Urinary bladder (tissue), 4 donors: ENCODE results near the gene STEEP1. TPM values are rescaled to one million over a fixed set of nuclear protein-coding genes. Genes with fewer than 3 reads are reported as not detected.

Experiments used
- DNase-seq: peaks from one replicate; pipeline ENCODE4 v3.0.0-alpha.2; 2015; ENCODE audit errors: extremely low spot score
- H3K27ac ChIP-seq: one replicate; pipeline ENCODE4 v1.5.1; 2013; ENCODE audit warnings: low read depth, mild to moderate bottlenecking, moderate library complexity
- H3K36me3 ChIP-seq: one replicate; pipeline ENCODE4 v1.6.1; 2013; ENCODE audit warnings: mild to moderate bottlenecking, moderate library complexity; ENCODE audit not compliant: insufficient read depth
- H3K4me1 ChIP-seq: one replicate; pipeline ENCODE4 v1.6.1; 2013; ENCODE audit warnings: mild to moderate bottlenecking, moderate library complexity; ENCODE audit not compliant: insufficient read depth
- H3K4me3 ChIP-seq: one replicate; pipeline ENCODE4 v1.5.1; 2013; ENCODE audit warnings: low read depth, low read length
- WGBS: extraction: QIAGEN DNeasy Blood & Tissue Kit; methylation state at CpG from one replicate; pipeline ENCODE4 v1.1.7; 2013; 5-methylcytosine and 5-hydroxymethylcytosine counted together
- polyA plus RNA-seq: library from polyadenylated mRNA; stranded (reverse); fragments of 200-250 nt; gene quantifications from one replicate; pipeline ENCODE4 v1.2.3, GENCODE V29; 2013
- total RNA-seq: library from RNA; depleted of rRNA; stranded (reverse); fragments of >200 nt; gene quantifications from one replicate; pipeline ENCODE4 v1.2.3, GENCODE V29; 2014
- donor health status: healthy with polysubstance abuse.
- donor health status: healthy.

Gene STEEP1
- total and polyA plus RNA-seq, 2 donors: 23.0 to 35.1 TPM

DNA sequence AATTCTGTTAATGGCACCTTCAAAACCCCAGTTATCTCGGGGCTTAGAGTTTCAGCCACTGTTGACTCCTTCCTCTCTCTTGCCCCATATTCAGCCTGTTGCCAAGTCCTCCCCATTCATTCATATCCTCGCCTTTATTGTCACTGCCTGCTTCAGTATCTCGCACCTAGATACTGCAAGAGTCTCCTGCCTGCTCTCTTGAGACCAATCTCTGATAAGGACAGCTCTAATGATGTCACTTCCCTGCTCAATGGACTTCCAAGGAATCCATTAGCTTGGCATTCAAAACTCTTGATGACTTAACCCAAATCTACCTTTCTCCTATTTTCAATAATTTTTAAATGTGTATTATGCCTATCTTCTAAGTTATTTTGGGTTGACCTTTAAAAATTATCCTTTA is 8.0 kb upstream of the STEEP1 start:
- no peaks in the 10 kb centered on the region for H3K4me1 ChIP-seq

DNA sequence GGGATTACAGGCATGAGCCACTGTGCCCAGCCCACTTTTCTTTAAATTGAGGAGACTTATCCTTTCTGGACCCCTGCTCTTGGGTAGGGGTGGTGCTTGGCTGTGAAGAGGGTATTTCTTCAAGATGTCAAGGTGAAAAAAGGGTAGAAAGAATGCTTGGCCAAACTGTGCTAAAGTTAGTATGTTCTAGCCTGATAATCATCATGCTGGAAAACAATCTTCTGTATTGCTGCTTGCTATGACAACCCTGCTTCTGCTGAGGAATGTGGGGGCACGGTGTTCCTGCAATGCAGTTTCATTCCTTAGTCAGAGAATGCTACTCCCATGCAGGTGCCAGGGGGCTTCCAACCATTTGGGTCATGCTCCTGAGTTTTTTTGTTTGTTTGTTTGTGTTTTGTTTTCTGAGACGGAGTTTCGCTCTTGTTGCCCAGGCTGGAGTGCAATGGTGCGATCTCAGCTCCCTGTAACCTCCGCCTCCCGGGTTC is 5.2 kb upstream of the STEEP1 start:
- no peaks in the 10 kb centered on the region for H3K4me1 ChIP-seq
- no peak overlapping the region for H3K4me3 ChIP-seq
- H3K36me3 ChIP-seq: no peaks in the 10 kb centered on the region
- no peak overlapping the region for H3K27ac ChIP-seq
- 86% methylated on average over 6 of the region's 6 CpGs for WGBS
- DNase-seq: no peak

More for the DNA sequence above, 8.0 kb upstream of the STEEP1 start:
- WGBS: 59% methylated on average over 3 of the region's 3 CpGs
- Histone ChIP-seq H3K4me3 (no peak overlapping the region), H3K27ac (no peak overlapping the region), H3K36me3 (no peaks in the 10 kb centered on the region)
- DNase-seq: no peak

DNA sequence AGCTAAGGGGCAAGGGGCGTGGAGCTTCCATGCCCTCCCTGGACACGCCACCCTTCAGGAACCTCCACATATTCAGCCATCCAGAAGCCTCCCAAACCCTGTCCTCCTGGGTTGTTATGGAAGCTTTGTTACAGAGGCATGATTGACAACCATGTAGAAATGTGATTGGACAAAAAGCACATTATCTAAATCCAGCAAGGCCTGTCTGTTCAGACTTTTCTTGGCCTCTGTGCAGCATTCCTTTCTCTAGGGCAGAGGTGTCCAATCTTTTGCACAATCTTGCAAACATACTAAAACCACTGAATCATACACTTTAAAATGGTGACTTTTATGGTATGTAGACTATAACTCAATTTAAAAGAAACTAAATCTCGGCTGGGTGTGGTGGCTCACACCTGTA is 12.7 kb downstream of the STEEP1 start:
- Histone ChIP-seq H3K36me3 (no peaks in the 10 kb centered on the region), H3K4me1 (no peaks in the 10 kb centered on the region), H3K4me3 (no peak overlapping the region), H3K27ac (no peak overlapping the region)
- 90% methylated on average over 3 of the region's 3 CpGs for WGBS
- no peak for DNase-seq

DNA sequence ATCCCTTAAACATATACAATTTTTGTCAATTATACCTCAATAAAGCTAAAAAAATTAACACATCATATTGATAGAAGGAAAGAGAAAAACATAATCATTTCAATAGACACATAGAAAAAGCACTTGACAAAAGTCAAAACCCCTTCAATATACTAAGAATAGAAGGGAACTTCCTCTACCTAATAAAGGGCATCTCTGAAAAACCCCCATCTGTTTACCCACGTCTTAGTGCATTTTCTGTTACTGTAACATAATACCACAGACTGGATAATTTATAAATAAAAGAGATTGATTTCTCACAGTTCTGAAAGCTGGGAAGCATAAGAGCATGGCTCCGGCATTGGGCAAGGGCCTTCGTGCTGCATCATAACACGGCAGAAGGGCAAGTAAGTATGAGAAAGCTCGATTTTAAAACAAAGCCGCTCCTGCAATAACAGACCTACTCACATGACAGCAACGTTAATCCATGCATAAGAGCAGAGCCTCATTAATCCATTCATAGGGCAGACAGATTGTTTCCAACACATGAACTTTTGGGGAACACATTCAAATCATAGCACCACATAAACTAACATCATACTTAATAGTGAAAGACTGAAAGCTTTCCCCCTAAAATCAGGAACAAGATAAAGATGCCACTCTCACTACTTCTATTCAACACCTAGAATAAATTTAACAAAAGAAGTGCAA is 15.7 kb downstream of the STEEP1 start:
- no peak overlapping the region for H3K27ac ChIP-seq
- no peaks in the 10 kb centered on the region for H3K4me1 ChIP-seq
- no peak for DNase-seq
- 68% methylated on average over 7 of the region's 7 CpGs for WGBS
- no peaks in the 10 kb centered on the region for H3K36me3 ChIP-seq
- no peak overlapping the region for H3K4me3 ChIP-seq

DNA sequence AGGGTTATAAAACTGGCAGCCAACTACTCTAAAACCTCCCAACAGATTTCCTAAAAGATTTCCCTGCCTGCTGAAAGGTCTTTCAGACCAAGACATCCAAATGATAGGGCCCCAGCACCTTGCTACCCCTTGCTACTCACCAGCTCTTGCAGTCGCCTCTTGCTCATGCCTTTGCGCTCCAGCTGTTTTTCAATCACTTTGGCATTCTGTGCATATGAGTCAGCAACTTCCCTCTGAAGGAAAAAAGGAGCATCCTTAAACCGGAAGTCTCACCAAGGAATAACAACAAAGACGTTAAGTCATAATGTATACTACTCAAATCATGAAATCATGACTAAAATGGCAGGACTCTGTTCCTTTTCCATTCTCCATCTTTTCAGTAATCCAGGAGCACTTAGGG is 24.0 kb downstream of the STEEP1 start:
- no peak for DNase-seq
- Histone ChIP-seq H3K27ac (no peak overlapping the region), H3K4me3 (no peak overlapping the region), H3K4me1 (no peaks in the 10 kb centered on the region), H3K36me3 (no peaks in the 10 kb centered on the region)
- WGBS: 67% methylated on average over 4 of the region's 4 CpGs

DNA sequence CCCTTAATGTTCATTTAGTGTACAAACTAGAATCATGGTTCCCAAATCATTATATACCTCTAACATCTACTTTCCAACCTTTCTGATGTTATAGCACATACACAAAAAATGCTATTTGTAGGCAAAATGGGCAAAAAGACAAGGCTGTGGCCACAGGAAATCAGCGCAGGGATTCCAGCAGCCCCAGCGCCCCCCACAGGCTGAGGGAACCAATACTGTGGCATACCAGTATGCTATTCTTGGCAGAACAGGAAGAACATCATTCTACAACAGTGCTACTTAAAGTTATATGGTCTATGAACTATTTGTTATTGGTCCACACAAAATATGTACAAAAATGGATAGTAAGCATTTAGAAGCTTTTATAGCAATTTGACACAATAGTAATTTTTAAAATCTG is 25.3 kb downstream of the STEEP1 start:
- WGBS: 46% methylated on average over 2 of the region's 2 CpGs
- no peak overlapping the region for H3K4me3 ChIP-seq
- H3K36me3 ChIP-seq: no peaks in the 10 kb centered on the region
- H3K27ac ChIP-seq: no peak overlapping the region
- H3K4me1 ChIP-seq: no peaks in the 10 kb centered on the region
- DNase-seq: no peak

DNA sequence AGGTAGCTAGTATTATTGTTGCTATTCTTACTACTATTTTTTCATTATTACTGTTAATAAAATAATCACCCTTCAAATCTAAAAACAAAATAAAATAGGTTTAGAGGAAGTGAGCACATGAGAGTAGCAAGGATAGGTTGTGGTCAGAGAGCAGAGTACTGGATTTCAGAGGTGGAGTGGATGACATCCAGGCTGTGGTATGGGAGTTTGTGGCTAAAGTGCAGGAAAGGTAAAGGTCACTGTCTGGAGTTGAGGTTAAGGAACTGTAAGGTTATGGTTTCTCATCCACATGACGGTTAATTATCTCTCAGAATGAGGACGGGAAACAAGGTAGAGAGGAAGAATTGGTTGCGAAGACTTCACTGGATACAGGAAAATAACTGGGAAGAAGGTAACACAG is 27.7 kb downstream of the STEEP1 start:
- Histone ChIP-seq H3K4me3 (no peak overlapping the region), H3K27ac (no peak overlapping the region), H3K4me1 (no peaks in the 10 kb centered on the region), H3K36me3 (no peaks in the 10 kb centered on the region)
- no peak for DNase-seq
- WGBS: 51% methylated on average over 3 of the region's 3 CpGs

DNA sequence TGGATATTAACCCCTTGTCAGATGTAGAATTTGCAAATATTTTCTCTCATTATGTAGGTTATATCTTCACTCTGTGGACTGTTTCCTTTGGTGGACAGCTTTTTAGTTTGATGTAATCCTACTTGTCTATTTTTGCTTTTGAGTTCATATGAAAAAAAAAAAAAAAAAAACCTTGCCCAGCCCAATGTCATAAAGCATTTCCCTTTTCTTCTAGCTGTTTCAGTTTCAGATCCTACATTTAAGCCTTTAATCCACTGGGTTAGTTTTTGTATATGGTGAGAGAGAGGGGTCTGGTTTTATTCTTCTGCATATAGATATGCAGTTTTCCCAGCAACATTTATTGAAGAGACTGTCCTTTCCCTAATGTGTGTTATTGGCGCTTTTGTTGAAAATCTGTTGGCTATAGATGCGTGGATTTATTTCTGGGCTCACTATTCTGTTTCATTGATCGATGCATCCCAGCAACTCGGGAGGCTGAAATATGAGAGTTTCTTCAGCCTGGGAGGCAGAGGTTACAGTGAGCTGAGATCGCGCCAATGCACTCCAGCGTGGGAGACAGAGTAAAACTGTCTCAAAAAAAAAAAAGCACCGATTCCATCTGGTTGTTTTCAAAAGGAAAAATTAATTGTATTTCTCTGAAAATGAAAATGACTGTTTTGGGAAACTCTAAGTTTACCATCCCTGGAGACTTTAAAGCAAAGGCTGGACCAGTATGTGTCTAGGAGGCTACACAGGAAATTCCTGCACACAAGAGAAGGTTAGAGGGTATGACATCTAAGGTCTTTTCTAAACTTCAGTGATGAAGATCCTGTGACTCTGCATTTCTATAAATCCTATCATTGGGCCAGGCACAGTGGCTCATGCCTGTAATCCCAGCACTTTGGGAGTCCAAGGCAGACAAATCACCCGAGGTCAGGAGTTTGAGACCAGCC is 35.6 kb downstream of the STEEP1 start:
- no peak for DNase-seq
- H3K4me1 ChIP-seq: no peaks in the 10 kb centered on the region
- WGBS: 42% methylated on average over 9 of the region's 9 CpGs
- no peak overlapping the region for H3K27ac ChIP-seq
- H3K36me3 ChIP-seq: no peaks in the 10 kb centered on the region
- H3K4me3 ChIP-seq: no peak overlapping the region

DNA sequence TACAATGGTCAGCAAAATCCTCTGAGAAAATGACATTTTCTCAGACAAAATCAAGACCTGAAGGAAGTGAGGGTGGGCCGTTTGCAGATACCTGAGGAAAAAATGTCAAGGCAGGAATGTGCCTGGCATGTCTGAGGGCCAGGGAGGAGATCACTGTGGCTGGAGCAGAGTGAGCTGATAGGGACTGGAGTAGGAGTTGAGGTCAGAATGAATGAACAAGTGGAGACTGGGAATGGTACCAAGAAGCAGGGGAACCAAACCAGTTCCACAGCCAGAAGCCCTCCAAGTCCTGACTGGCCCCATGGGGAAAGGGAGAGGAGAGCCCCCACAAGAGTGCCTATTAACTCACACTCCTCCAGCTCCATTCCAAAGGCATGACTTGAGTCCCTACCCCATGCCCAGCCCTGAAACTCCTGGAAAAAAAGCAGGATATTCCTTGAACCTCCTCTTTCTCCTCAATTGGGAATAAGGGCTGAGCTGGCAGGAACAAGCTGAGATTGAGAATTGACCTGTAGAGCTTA is 41.5 kb downstream of the STEEP1 start:
- H3K4me1 ChIP-seq: no peaks in the 10 kb centered on the region
- H3K4me3 ChIP-seq: no peak overlapping the region
- no peak for DNase-seq
- H3K36me3 ChIP-seq: no peaks in the 10 kb centered on the region
- H3K27ac ChIP-seq: no peak overlapping the region
- 72% methylated on average over 1 of the region's 1 CpG for WGBS

DNA sequence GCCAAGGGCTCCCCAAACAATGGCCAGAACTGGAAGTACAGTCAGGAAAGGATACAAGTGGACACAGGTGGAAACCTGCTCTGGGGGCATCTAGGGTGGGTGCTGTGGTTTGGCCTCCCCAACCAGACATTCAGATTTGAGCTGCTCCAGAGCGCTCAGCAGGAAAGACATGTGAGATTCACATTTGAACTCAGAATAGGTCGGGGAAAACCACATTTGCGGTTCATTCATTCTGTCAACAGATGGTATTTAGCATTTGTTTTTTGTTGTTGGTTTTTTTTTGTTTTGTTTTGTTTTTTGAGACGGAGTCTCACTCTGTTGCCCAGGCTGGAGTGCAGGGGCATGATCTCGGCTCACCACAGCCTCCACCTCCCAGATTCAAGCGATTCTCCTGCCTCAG is 44.0 kb downstream of the STEEP1 start:
- no peaks in the 10 kb centered on the region for H3K4me1 ChIP-seq
- 87% methylated on average over 6 of the region's 6 CpGs for WGBS
- no peaks in the 10 kb centered on the region for H3K36me3 ChIP-seq

DNA sequence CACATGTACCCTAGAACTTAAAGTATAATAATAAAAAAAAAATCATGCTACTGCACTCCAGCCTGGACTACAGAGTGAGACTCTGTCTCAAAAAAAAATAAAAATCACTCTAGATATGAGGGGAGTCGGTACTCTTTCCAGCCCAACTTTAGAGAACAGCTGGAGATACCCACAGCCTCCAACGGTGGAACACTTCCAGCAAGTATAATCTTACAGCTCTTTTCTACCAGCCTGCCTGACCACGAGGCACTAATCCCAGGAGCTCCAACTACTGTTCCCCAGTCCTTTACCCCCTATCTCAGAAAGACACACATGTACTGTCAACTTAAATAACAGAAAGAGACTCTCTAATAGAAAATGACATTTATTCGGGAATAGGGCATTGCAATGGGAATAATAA is 46.8 kb downstream of the STEEP1 start:
- Histone ChIP-seq H3K36me3 (no peaks in the 10 kb centered on the region), H3K27ac (no peak overlapping the region), H3K4me3 (no peak overlapping the region), H3K4me1 (no peaks in the 10 kb centered on the region)
- 58% methylated on average over 4 of the region's 4 CpGs for WGBS
- no peak for DNase-seq

More for the DNA sequence above, 44.0 kb downstream of the STEEP1 start:
- no peak for DNase-seq
- Histone ChIP-seq H3K4me3 (no peak overlapping the region), H3K27ac (no peak overlapping the region)

DNA sequence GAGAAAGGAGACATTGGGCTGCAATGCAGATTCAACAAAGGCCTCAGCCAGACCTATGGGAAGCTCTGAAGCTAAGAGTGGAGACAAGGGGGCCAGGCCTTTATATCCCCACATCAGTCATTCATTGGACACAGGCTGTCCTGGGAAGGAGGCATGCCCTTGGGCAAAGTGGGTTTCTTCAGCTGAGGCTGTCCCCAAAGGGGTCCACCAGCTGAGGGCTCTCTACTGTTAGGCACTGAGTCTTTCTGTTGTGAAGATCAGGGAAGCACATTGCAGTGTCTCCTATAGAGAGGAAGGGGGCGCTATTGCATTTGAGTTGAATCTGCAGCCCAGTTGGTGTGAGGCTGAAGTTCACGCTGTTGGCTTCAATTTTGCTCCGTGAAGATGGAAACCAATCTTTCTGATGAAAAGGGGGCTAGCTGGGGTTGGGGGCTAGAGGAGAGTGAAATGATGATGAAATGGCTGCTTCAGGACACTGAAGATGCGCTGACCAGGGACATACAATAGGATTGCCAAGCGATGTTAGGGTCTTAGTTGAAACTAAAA is 49.0 kb downstream of the STEEP1 start:
- no peaks in the 10 kb centered on the region for H3K36me3 ChIP-seq
- H3K27ac ChIP-seq: no peak overlapping the region
- DNase-seq: no peak
- H3K4me1 ChIP-seq: no peaks in the 10 kb centered on the region
- H3K4me3 ChIP-seq: no peak overlapping the region
- 32% methylated on average over 5 of the region's 5 CpGs for WGBS

DNA sequence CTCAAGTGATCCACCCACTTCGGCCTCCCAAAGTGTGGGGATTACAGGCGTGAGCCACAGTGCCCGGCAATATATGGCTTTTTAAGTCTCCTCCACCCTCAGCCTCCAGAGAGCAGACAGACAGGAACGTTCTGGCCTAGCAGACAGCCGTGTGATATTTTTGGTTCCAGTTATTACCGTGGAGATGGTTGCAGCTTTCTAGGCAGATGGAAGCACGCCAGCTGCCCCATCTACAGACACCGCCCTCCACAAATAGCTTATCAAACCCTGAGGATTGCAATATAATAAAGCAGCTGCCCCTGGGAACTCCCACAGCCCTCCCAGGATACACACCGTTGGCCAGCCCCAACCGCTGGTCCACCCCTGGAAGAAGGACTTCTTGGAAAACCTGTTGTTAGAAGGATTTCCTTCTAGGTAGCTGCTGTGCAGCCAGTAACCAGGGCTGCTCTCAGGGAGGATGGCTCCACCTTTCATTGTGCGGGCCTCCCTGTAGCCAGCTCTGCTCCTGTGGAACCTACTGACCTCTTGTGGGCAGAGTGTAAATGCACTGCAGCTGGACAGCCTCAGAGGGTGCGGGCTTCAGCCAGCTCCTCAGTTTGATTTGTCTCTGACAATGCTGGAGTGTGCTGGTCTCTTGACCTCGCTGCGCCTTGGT is 52.9 kb downstream of the STEEP1 start:
- Histone ChIP-seq H3K4me3 (no peak overlapping the region), H3K4me1 (no peaks in the 10 kb centered on the region), H3K27ac (no peak overlapping the region), H3K36me3 (no peaks in the 10 kb centered on the region)
- WGBS: 31% methylated on average over 14 of the region's 14 CpGs
- DNase-seq: no peak
